ENCODE data around the gene SLCO4A1.

The SLCO4A1 gene

GRCh38 chr20:62596921-62597320, 45.4 kb upstream of the SLCO4A1 start:
- no peak for DNase-seq (ENCODE audit: low spot score)
- Histone ChIP-seq H3K4me3 (no peak overlapping the region), H3K27ac (no peak overlapping the region)
- no peak for TF ChIP-seq CTCF (IDR thresholded peaks at IDR 0.05)

- H3K4me3 ChIP-seq, result no peak overlapping the region
- no peak for DNase-seq (ENCODE audit: low spot score)
- H3K27ac ChIP-seq, result no peak overlapping the region
- no peak for TF ChIP-seq CTCF (IDR thresholded peaks at IDR 0.05)
Measured at GRCh38 chr20:62597416-62598115, 44.7 kb upstream of the SLCO4A1 start.

GRCh38 chr20:62598761-62599194, 43.5 kb upstream of the SLCO4A1 start:
- TF ChIP-seq CTCF (IDR thresholded peaks at IDR 0.05), result no peak
- H3K4me3 ChIP-seq, result no peak overlapping the region
- no peak for DNase-seq (ENCODE audit: low spot score)
- no peak overlapping the region for H3K27ac ChIP-seq

- DNase-seq (ENCODE audit: low spot score), result no peak
- Histone ChIP-seq H3K4me3 (no peak overlapping the region), H3K27ac (no peak overlapping the region)
- no peak for TF ChIP-seq CTCF (IDR thresholded peaks at IDR 0.05)
Measured at GRCh38 chr20:62599216-62600110, 42.8 kb upstream of the SLCO4A1 start.

- Histone ChIP-seq H3K4me3 (no peak overlapping the region), H3K27ac (no peak overlapping the region)
- no peak for DNase-seq (ENCODE audit: low spot score)
- no peak for TF ChIP-seq CTCF (IDR thresholded peaks at IDR 0.05)
Measured at GRCh38 chr20:62601172-62601571, 41.1 kb upstream of the SLCO4A1 start.

- H3K4me3 ChIP-seq, result no peak overlapping the region
- TF ChIP-seq CTCF (IDR thresholded peaks at IDR 0.05), result no peak
- H3K27ac ChIP-seq, result no peak overlapping the region
- DNase-seq (ENCODE audit: low spot score), result no peak
Measured at GRCh38 chr20:62601714-62602113, 40.6 kb upstream of the SLCO4A1 start.
